Measurements from ENCODE around the gene KIAA1671. TPM values are rescaled to one million over a fixed set of nuclear protein-coding genes. Genes with fewer than 3 reads are reported as not detected.

Gene KIAA1671
- total RNA-seq, 4 donors from 2014 or later, result 83.1 to 162 (median 105) TPM

GRCh38 chr22:25126510-25126909, 174.0 kb downstream of the KIAA1671 start:
- Histone ChIP-seq H3K27ac (no peak overlapping the region), H3K36me3 (no peaks in the 10 kb centered on the region), H3K4me3 (no peak overlapping the region), H3K4me1 (peaks cover 2 to 17% (median 12%) of the 10 kb centered on the region in 4 donors), H3K27me3 (no peaks in the 10 kb centered on the region), H3K9me3 (no peaks in the 10 kb centered on the region)
- TF ChIP-seq EP300 (IDR thresholded peaks at IDR 0.05; ENCODE audit: low read depth) (no peak), POLR2AphosphoS5 (IDR thresholded peaks at IDR 0.05) (no peak), CTCF (IDR thresholded peaks at IDR 0.05) (no peak), POLR2A (IDR thresholded peaks at IDR 0.05) (no peak)
- in situ Hi-C loops (cut with MboI; ENCODE audit: low pct_ligation_motif_present in 1 of 4, low pct_unique_long_range_greater_than_20kb in 1 of 4, low sequenced_read_pairs in 3 of 4) (no loop called here), intact Hi-C loops (cut with DNase I; ENCODE audit: low total_unique reads) (no loop called here)
- DNase-seq, result no peak
- WGBS, 2 donors (ENCODE audit: low coverage in 1 of 2), result 60 to 90% methylated on average over 1 of the region's 1 CpG

- peaks cover 3 to 23% (median 16%) of the 10 kb centered on the region in 4 donors for H3K4me1 ChIP-seq
- no peaks in the 10 kb centered on the region for H3K9me3 ChIP-seq
- no peak for DNase-seq
- H3K27ac ChIP-seq, result no peak overlapping the region
- TF ChIP-seq POLR2AphosphoS5 (IDR thresholded peaks at IDR 0.05), result no peak
- TF ChIP-seq CTCF (IDR thresholded peaks at IDR 0.05), result no peak
- 67 to 88% methylated on average over 3 to 6 of the region's 6 CpGs for WGBS, 2 donors (ENCODE audit: low coverage in 1 of 2)
- no peaks in the 10 kb centered on the region for H3K27me3 ChIP-seq
- H3K36me3 ChIP-seq, result no peaks in the 10 kb centered on the region
- intact Hi-C loops (cut with DNase I; ENCODE audit: low total_unique reads) (no loop called here), in situ Hi-C loops (cut with MboI; ENCODE audit: low pct_ligation_motif_present in 1 of 4, low pct_unique_long_range_greater_than_20kb in 1 of 4, low sequenced_read_pairs in 3 of 4) (no loop called here)
- H3K4me3 ChIP-seq, result no peak overlapping the region
These were observed 174.8 kb downstream of the KIAA1671 start for GRCh38 chr22:25127318-25127717.

- in situ Hi-C loops (cut with MboI; ENCODE audit: low pct_ligation_motif_present in 1 of 4, low pct_unique_long_range_greater_than_20kb in 1 of 4, low sequenced_read_pairs in 3 of 4), result no loop called here
- Histone ChIP-seq H3K4me3 (no peak overlapping the region), H3K27ac (peak overlapping the region; percentile 34 to 84 (median 58)), H3K36me3 (no peaks in the 10 kb centered on the region), H3K27me3 (no peaks in the 10 kb centered on the region), H3K4me1 (peaks cover 18 to 49% (median 39%) of the 10 kb centered on the region in 4 donors), H3K9me3 (no peaks in the 10 kb centered on the region)
- intact Hi-C loops (cut with DNase I; ENCODE audit: low total_unique reads), result no loop called here
- no peak for TF ChIP-seq EP300 (IDR thresholded peaks at IDR 0.05; ENCODE audit: low read depth)
- no peak for TF ChIP-seq POLR2A (IDR thresholded peaks at IDR 0.05)
- no peak for TF ChIP-seq POLR2AphosphoS5 (IDR thresholded peaks at IDR 0.05)
- no peak for TF ChIP-seq CTCF (IDR thresholded peaks at IDR 0.05)
- 45% methylated on average over 6 of the region's 6 CpGs; no CpG with 5 or more reads in 1 of the 2 donors for WGBS, 2 donors (ENCODE audit: low coverage in 1 of 2)
- peak; percentile 34 for DNase-seq
These were observed 177.9 kb downstream of the KIAA1671 start for GRCh38 chr22:25130462-25130861.

- intact Hi-C loops (cut with DNase I; ENCODE audit: low total_unique reads) (no loop called here), in situ Hi-C loops (cut with MboI; ENCODE audit: low pct_ligation_motif_present in 1 of 4, low pct_unique_long_range_greater_than_20kb in 1 of 4, low sequenced_read_pairs in 3 of 4) (no loop called here)
- WGBS, 2 donors (ENCODE audit: low coverage in 1 of 2), result 50% methylated on average over 6 of the region's 9 CpGs; no CpG with 5 or more reads in 1 of the 2 donors
- Histone ChIP-seq H3K36me3 (no peaks in the 10 kb centered on the region), H3K27ac (peak overlapping the region in 3 of 4 donors; percentile 34 to 84 (median 80)), H3K27me3 (no peaks in the 10 kb centered on the region), H3K4me1 (peaks cover 18 to 58% (median 47%) of the 10 kb centered on the region in 4 donors), H3K9me3 (no peaks in the 10 kb centered on the region), H3K4me3 (no peak overlapping the region)
- TF ChIP-seq POLR2AphosphoS5 (IDR thresholded peaks at IDR 0.05) (no peak), POLR2A (IDR thresholded peaks at IDR 0.05) (no peak), CTCF (IDR thresholded peaks at IDR 0.05) (peak in 3 of 5 experiments; percentile 13 to 21 (median 20)), EP300 (IDR thresholded peaks at IDR 0.05; ENCODE audit: low read depth) (no peak)
- DNase-seq, result peak; percentile 30
These were observed 178.8 kb downstream of the KIAA1671 start for GRCh38 chr22:25131198-25131887.

Data from transverse colon (tissue), 4 donors.